Hematopoietic multipotent progenitor cell (in vitro differentiated cells): ENCODE data around the gene GALNT9. TPM values are rescaled to one million over a fixed set of nuclear protein-coding genes. Genes with fewer than 3 reads are reported as not detected.
A peak's percentile ranks its signal among the peaks of the same experiment; 100 is the strongest.
"Not testable (repeated sequence)": the region's sequence is repeated elsewhere in the genome, so short reads cannot be mapped to it uniquely, and the experiment has no call there.

Source experiments
- DNase-seq, 3 donors: peaks; one replicate each; pipeline ENCODE4 v3.0.0-alpha.2; 2011 to 2015; ENCODE audit warnings: low read depth in 2 of 3, low spot score in 2 of 3
- total RNA-seq: library from RNA; depleted of rRNA; stranded (reverse); fragments of >200 nt; gene quantifications from one replicate; pipeline ENCODE4 v1.2.3, GENCODE V29; 2012

GALNT9 gene
- not detected for total RNA-seq

GRCh38 chr12:132329036-132329719 lies at the start of gene GALNT9:
GALNT9 (minus strand) TSS chr12:132329589; CDS start chr12:132329203, 386 bp downstream.
- peak in 2 of 3 donors; percentile 38 to 47 for DNase-seq

- DNase-seq = not testable (repeated sequence)
These were observed 49.7 kb upstream of the GALNT9 start for GRCh38 chr12:132379057-132379456.

- DNase-seq = no peak
These were observed 47.8 kb upstream of the GALNT9 start for GRCh38 chr12:132377147-132377546.

GRCh38 chr12:132376464-132376830 lies 47.1 kb upstream of the GALNT9 start:
- DNase-seq = no peak

GRCh38 chr12:132375747-132376463 lies 46.5 kb upstream of the GALNT9 start:
- no peak for DNase-seq

GRCh38 chr12:132374612-132375445 lies 45.4 kb upstream of the GALNT9 start:
- no peak for DNase-seq

GRCh38 chr12:132373901-132374611 lies 44.7 kb upstream of the GALNT9 start:
- DNase-seq = no peak

GRCh38 chr12:132367852-132368251 lies 38.5 kb upstream of the GALNT9 start:
- no peak for DNase-seq

- DNase-seq = no peak
These were observed 37.9 kb upstream of the GALNT9 start for GRCh38 chr12:132367071-132367851.

- DNase-seq = no peak
These were observed 37.0 kb upstream of the GALNT9 start for GRCh38 chr12:132366341-132366861.

GRCh38 chr12:132365226-132365625 lies 35.8 kb upstream of the GALNT9 start:
- no peak for DNase-seq

- no peak for DNase-seq
These were observed 35.0 kb upstream of the GALNT9 start for GRCh38 chr12:132364348-132364902.

- no peak for DNase-seq
These were observed 34.4 kb upstream of the GALNT9 start for GRCh38 chr12:132363661-132364347.

- no peak for DNase-seq
These were observed 33.7 kb upstream of the GALNT9 start for GRCh38 chr12:132362996-132363660.

- DNase-seq = no peak
These were observed 31.8 kb upstream of the GALNT9 start for GRCh38 chr12:132360906-132361777.

- no peak for DNase-seq
These were observed 31.0 kb upstream of the GALNT9 start for GRCh38 chr12:132360410-132360809.

- DNase-seq = no peak
These were observed 30.6 kb upstream of the GALNT9 start for GRCh38 chr12:132359971-132360370.
